ENCODE measurements around the gene ZNF665.
"Not testable (repeated sequence)": the region's sequence is repeated elsewhere in the genome, so short reads cannot be mapped to it uniquely, and the experiment has no call there.

ZNF665 gene

DNA sequence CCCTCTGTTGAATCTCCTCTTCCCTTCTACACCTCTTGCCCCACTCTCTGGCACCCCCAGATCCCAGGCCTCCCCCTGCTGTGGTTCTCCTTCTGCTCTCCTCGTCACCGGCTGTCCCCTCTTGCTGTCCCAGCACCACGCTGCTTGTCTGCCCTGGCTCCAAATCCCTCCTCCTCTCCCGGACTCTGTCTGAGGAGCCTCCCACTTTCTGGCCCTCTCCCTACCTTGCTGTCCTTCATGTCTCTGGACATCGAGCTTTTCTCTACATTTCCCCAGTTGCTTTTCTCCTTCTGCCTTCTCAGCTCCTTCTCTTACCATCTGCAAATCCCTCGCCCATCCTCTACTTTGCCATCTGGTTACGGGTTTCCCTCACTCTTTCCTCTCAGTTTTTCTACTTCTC lies 35.5 kb downstream of the ZNF665 start:
- no peak for DNase-seq

DNA sequence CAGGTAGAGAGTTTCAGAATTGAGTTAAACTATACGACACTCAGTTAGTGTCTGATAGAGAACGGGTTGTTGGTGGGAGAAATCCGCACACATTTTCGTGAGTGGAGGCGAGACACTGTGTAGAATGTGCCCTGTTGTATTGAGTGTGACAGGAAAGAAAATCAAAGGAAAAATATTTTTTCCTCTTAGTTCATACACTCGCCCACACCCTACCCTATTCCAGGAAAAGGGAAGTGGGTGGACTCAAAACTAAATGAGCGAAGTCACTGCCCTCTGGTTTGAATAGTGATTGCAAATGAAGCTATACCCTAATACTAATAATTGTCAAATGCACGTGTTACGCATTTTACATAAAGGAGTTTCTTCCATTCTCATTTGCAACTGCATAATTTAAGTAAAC lies 36.3 kb downstream of the ZNF665 start:
- DNase-seq, result no peak

DNA sequence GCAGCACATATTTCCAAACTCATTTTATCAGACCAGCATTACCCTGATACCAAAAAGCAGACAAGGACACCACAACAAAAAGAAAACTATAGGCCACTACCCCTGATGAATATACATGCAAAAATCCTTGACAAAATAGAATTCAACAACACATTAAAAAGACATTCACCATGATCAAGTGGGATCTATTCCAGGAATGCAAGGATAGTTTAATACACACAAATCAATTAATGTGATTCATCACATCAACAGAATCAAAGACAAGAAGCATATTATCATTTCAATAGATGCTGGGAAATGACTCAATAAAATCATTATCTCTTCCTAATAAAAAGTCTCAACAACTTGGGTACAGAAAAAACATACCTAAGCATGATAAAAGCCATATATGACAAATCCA lies 45.5 kb downstream of the ZNF665 start:
- no peak for DNase-seq

DNA sequence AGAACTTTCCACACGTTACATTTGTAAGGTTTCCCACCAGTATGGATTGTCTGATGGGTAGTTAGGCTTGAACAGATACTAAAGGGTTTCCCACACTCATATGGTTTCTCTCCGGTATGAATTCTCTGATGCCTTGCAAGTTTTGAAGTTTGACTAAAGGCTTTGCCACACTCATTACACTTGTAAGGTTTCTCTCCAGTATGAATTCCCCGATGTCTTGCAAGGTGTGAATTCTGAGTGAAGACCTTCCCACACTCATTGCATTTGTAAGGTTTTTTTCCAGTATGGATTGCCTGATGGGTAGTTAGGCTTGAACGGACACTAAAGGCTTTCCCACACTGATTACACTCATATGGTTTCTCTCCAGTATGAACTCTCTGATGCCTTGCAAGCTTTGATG lies 52.8 kb downstream of the ZNF665 start:
- DNase-seq, result no peak

DNA sequence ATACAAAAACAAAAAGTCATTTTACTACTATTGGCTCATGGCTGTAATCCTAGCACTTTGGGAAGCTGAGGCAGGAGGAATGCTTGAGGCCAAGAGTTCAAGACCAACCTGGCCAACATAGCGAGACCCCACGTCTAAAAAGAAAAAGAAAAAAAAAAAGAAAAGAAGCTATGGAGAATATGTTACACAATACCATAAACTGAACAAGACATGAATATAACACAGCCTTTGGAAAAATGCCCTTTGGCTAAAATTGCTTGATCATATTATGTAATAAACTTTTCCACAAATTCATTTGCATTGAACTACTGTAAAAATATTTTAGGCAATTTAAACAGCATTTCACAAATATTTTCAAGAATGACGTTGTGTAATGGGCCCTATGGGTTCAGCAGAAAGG lies 56.7 kb downstream of the ZNF665 start:
- no peak for DNase-seq

DNA sequence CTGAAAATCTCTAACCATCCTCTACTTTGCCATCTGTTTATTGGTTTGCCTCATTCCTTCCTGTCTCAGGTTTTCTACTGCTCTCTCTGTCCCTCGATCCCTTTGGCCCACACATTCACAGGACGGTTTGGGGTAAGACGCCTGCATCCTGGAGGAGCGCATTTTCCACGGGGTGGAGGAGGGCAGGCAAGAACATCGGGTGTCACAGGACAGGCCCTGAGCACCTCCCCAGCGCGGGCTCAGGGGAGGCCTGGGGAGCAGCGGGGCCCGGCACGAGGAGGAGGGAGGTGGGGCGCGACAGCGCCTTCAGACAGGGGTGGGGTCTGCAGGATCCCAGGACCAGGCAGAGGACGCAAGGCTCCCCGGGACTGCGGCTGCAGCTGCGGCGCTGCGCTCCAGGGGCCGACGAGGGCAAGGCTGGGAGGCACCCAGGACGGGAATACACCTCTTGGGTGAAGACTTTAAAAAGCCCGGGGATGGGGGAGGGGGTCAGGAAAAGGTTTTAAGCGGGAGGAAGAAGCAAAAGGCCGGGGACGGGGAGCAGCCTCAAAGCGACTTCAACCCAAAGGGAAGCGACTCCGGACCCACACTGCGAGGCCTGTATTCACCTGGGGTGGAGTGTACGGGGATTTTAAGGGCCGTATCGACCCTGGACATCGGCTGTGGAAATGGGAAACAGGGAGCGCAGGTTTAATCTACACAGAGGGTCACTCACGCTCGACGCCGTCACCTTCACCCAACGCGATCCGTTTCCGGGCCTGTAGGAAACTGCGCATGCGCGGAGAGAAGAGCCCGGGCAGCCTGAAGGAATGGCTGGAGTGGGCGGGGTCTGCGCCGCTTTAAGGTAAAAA lies 60.8 kb downstream of the ZNF665 start, which contains the start of gene ZNF415:
ZNF415 (minus strand) TSS at position 770 of the 851 bp plus-strand sequence. CDS start 10,234 bp downstream, outside the sequence.
- DNase-seq, result peak; percentile 40 to 41

DNA sequence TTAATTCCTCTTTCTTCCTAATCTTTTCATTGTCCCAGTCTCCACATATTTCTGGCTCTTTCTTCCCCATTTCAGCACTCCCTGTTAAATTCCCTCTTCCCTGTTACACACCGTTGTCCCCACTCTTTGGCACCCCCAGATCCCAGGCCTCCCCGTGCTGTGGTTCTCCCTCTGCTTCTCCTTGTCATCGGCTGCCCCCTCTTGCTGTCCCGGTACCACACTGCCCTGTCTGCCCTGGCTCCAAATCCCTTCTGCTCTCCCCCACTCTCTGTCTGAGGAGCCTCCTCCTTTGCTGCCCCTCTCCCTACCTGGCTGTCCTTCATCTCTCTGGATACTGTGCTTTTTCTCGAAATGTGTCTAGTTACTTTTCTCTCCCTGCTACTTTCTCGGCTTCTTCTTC lies 61.4 kb downstream of the ZNF665 start:
- DNase-seq, result no peak

DNA sequence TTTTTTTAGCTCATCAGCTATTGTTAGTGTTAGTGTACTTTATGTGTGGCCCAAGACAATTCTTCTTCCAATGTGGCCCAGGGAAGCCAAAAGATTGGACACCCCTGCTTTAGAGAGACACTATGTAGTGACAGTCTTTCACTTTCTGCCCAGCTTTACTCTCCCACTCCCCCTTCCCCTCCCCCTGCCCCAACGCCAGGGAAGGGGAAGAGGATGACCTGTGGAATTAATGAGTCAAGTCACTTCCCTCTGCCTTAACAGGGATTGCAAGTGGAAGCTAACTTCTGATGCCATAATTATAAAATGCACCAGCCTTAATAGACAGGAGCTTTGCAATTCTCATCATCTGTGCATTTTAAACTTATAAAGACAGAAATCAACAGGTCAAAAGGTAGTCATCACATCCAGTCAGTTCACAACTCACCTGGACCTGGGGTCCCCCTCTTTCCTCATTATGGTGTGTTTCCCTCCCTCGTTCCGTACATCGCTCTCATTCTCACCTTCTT lies 62.0 kb downstream of the ZNF665 start:
- DNase-seq, result no peak

DNA sequence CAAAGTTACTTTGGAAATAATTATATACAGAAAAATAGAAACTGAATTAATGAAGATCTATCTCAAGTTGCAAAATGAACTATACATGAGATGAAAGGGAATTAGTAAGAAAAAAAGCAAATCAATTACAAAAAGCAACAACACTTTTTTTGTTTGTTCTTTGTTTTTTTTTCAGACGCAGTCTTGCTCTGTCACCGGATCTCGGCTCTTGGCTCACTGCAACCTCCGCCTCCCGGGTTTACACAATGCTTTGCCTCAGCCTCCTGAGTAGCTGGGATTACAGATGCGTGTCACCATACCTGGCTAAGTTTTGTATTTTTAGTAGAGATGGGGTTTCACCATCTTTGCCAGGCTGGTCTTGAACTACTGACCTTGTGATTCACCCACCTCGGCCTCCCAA lies 62.7 kb downstream of the ZNF665 start:
- no peak for DNase-seq

DNA sequence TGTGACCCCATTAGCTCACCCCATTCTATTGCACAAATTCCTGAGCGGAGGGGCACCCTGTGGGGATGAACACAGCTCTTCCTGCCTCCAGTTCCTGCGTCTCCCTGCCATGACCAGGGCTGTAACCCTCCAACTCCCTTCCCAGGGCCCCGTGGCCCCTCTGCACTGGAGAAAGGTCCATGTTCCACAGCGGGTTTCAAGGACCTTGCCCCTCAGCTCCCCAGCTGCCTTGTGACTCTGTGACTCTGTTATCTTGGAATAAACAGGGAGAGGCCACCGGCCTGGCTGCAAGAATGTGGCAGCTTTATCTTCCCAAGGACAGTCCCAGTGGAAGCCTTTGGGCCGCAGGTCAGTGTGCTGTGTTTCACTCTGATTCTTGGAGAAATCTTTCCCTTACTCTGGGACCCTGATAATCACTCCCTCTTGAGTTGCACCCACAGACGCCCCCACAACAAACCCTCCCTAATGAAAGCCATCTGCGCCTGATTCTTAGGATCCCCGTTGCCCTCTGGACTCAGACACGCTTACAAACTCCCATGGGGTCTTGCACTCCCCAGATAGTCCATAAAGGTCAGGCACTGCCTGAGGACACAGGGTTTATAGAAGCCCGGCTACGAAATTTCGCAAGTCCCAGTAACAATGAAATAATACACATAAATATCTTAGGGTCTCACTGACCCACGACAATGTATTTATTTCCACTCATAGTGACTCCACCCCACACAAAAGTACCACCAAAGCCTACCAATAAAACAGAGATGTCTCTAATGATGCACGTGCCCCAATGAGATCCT lies 66.2 kb downstream of the ZNF665 start:
- DNase-seq, result not testable (repeated sequence)

DNA sequence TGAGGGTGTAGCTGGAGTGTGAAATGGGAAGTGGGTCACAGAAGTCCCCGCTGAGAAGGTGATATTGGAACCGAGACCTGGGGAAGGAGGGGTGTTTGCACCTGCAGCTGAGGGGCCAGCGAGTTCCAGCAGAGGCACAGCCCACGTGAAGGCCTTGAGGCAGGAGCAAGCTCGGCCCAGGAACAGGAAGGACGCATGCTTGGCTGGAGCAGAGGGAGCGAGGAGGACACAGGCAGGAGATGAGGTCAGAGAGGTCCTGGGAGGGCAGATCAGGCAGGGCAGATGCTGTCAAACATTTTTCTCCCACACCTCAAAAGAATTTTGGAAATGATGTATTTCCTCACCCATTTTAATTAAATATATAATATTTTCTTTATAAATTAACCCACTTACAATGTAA lies 69.8 kb downstream of the ZNF665 start:
- DNase-seq, result no peak
